GM19395 (cell line): ENCODE measurements around the gene CFAP92.

ENCODE experiments used
- ATAC-seq: cut with Tn5 transposase; IDR thresholded peaks from one replicate; pipeline ENCODE4 v1.9.1; 2021; ENCODE audit warnings: mild to moderate bottlenecking, moderate library complexity; ENCODE audit not compliant: unreplicated experiment

The CFAP92 gene

DNA sequence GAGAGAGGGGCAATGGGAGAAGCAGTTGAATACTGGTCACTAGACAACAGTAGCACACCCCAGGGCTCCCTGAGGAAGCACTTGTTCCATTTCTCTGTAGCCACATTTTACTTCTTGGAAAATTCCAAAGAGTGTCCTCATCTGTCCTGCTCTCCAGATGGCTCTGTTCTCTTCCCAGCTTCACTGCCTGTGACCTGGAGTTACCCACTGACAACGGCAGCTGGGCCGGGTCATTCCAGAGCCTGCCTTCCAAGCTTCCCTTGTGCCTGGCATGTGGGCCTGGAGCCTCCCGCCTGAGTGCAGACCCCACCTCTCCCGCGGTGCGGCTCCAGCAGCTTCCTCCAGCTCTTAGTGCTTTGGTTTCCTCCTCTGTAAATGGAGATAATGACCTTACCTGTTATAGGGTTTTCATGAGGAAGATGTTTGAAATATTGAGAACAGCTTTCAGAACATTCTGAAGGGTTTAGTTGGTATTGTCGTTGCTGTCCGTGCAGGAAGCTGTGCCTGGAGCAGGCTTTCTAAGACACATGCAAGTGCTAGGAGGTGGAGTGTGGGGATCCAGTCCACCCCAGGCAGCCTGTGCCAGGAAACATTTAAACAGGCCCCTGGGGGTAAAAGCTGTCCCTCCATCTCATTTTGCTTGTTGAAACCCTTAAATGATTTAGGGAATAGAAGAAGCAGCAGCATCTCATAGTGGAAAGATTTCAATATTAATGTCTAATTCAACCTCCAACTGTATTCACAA lies 32.0 kb upstream of the CFAP92 start:
- ATAC-seq = no peak

DNA sequence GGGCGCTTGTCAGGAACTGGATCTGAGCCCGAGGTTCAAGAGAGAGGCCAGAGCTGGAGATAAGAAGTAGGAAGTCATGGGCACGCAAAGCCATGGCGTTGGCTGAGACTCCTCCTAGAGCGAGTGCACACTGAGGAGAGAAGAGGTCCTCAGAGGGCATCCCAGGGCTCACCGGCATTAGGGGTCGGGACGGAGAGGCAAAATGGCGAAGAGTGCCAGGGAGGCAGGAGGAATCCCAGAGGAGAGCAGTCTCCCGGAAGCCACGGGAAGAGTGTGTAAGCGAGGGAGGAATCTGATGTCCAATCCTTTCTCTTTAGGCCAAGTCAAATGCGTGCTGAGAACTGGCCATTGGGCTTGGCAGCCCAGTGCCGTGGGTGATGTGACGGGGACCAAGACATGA lies 31.2 kb upstream of the CFAP92 start:
- ATAC-seq = no peak

DNA sequence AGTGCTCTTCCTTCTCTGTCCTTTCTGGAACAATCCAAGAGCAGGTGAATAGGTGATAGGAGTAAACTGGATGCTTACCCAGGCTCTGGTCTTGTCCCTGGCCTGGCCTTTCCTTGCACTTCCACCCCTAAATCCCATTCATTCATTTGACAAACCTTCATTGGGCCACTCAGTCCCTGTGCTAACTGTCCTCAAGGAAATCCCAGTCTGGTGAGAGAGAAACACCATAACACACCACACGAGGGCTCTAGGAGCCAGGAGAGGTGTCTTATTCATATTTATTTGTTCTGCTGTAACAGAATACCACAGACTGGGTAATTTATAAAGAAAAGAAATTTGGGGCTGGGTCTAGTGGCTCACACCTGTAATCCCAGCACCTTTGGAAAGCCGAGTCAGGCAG lies 30.0 kb upstream of the CFAP92 start:
- no peak for ATAC-seq

DNA sequence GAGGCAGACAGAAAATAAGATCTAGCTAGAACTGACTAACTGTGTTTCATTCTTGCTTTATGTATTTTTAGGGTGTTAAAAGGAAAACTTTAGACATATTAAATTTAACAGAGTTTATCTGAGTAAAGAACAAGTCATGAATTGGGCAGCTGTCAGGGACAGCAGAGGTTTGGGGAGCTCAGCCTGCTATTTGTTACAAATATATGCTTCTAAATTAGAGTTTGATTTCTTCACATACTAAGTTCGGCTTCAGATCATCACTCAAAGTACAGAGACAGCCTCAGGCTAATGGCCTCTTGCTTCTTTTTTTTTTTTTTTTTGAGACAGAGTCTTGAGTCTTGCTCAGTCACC lies 29.1 kb upstream of the CFAP92 start:
- no peak for ATAC-seq

DNA sequence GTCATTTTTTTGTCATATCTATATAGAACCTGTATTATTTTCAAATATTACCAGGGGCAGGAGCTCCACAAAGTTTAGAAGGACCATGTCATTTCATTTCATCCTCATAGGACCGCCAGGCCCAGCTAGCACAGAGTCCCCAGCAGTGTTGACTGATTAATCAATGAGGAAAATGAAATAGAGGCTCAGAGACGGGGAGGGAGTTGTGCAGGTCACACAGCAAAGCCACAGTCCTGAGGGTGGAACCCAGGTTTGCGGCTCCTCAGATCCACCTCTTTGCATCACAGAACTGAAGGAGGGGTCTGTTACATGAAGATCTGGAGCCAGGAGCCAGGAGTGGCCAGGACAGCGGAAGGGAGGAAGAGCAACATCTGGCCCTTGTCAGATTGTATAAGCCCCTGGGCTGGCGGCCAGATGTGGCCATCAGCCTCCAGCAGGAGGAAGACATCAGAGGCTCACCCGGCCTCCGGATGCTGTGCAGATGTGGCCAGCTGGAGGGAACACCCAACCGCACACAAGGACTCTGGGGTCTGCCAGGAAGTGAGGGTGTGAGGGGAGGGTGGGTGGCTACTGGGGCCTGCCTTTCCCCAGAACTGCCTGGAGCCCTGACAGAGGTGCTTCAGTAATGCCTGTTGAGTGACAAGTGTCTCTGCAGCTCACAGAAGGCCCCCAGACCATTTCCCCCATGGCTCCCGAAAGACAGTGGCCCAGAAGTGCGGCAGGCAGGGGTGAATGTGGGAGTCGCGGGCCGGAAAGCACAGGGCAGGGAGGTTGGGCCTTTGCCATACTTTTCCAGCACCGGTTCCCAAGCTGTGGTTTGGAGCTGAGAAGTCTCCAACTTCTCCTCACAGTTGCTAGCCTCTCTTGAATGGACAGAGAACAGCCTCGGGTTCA lies 28.5 kb upstream of the CFAP92 start:
- ATAC-seq = no peak

DNA sequence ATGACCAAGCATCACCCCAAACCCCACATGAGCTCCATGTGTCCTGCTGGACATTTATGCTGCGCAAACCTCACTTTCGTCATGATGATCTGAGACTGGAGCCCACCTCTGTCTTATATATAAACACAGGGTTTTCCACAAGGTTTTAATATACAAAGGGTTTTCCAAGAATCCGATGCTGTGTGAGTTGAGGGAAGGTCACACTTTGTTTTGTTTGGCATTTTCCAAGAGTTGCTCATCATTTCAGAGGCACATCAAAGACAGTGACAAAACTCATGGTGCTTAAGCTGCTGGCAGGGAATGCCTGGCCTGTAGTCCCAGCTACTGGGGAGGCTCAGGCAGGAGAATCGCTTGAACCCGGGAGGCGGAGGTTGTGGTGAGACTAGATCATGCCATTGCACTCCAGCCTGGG lies 27.3 kb upstream of the CFAP92 start:
- ATAC-seq = no peak

DNA sequence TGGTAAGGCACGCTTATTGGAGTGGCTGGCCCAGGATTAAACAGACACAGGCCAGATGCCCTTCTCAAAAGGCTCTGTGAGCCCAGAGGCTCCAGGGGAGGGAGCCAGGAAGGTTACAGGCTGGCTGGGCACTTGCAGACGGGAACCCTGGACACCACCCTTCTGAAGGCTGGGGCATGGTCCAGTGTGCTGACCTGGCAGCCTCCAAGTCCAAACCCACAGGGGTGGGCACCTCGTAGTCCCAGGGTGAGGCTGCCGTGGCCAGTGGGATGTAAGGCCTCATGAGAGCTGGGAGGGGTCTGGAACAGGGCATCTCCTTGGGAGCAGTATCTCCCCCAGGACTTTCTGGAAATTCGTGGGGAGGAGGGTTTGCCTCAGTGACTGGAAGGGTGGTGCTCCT lies 26.8 kb upstream of the CFAP92 start:
- no peak for ATAC-seq

DNA sequence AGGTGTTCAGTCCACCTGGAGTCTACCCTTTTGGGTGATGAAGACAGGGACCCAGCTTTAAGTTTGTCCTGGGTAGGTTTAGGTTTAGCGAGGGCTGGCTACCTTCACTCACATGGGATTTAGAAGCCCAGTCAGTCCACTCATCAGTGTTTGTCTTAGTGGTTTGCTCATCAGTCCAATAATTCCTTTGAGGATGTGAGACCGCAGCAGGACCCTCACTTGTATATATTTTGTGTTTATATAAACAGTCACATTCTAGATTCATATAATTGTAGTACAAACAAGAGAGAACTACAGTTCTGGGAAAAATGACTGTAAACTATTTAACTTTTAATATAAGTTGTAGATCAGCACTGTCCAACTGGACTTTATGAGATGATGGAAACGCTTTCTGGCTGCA lies 25.4 kb upstream of the CFAP92 start:
- ATAC-seq = no peak

DNA sequence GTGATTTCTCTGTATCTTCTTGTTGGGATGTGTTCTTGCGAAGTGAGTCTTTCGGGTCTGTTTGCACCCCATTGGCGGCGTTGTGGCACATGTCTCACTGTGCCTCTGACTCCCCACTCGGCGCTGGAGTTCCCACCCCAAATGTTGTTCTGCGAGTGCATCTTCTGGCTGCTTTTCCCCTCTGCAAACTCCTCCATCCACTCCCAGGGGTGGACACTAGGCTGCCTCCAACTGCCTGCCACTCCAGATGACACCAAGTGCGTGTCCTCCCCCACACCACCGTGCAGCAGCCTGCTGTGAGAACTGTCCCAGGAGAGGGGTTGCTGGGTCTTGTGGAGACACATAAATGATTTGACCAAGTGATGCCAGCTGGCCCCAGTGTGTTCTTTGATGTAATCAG lies 24.9 kb upstream of the CFAP92 start:
- no peak for ATAC-seq

DNA sequence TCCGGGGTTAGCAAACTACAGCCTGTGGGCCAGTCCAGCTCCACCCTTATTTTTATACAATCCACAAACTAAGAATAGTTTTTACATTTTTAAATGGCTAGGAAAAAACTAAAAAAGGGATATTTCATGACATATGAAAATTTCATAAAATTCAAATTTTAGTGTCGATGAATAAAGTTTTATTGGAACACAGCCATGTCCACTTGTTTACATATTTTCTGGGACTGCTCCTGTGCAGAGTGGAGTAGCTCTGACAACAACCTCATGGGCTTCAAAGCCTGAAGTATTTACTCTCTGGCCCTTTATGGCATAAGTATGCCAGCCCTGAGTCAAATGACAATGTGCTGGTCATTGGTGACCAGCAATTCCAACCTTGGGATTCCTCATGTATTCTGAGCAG lies 24.4 kb upstream of the CFAP92 start:
- no peak for ATAC-seq

DNA sequence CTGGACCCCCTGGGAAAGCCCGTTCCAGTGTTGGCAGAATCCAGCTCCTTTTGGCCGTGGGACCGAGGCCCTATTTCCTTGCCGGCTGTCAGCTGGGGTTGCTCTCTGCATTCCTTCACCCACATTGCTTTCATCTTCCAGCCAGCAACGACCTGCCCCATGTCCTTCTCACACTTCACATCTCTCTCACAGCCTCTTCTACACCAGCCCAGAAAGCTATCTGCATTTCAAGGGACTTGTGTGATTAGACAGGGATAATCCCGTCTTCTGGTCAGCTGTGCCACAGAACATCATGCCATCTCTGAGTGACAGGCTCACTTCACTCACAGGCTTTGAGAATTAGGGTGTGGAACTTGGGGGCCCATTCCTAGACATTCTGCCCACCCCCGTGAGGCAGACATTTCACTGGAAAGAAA lies 23.6 kb upstream of the CFAP92 start:
- ATAC-seq = no peak

DNA sequence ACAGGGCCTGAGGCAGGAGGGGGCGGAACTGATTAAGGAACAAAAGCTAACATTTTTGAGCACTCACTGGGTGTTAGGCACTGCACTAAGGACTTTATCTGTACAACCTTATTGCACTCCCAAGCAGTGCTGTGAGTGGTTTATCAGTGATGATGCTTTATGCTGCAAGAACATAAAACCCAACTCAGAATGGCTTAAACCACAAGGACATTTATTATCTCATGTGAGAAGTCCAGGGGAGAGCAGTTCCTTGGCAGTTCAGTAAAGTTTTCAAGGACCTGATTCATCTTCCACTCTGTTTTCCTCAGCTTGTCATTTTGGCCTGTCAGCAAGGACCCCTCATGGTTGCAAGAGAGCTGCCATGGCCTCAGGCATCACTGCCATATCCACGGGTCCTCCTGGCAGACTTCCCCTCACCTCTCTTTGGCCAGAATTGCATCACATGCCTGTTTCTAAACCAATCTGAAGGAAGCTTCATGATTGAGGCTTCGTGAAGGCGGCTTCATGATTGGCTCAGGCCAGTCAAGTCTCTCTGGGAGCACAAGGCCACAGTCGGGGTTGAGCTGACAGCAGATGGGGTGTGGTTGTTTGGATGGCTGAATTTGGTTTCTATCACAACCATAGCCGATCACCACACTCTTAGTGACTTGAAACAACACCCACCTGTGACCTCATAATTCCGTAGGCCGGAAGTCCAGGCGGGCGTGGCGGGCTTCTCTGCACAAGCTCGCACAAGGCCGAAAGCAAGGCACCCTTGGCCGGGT lies 23.0 kb upstream of the CFAP92 start:
- peak; percentile 64 for ATAC-seq

DNA sequence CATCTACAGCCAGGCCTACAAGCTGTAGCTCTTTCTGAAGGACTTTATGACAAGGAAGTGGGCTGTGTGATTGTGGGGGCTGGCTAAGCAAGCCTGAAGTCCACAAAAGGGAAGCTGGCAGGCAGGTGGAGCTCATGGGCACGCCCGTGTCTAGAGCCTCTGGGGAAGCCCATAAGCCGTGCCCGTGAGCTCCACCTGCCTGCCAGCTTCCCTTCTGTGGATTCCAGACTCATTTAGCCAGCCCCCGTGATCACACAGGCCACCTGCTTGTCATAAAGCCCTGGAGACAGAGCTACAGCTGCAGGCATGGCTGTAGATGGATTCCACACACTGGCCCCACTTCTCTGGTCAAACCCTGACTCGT lies 22.5 kb upstream of the CFAP92 start:
- no peak for ATAC-seq

DNA sequence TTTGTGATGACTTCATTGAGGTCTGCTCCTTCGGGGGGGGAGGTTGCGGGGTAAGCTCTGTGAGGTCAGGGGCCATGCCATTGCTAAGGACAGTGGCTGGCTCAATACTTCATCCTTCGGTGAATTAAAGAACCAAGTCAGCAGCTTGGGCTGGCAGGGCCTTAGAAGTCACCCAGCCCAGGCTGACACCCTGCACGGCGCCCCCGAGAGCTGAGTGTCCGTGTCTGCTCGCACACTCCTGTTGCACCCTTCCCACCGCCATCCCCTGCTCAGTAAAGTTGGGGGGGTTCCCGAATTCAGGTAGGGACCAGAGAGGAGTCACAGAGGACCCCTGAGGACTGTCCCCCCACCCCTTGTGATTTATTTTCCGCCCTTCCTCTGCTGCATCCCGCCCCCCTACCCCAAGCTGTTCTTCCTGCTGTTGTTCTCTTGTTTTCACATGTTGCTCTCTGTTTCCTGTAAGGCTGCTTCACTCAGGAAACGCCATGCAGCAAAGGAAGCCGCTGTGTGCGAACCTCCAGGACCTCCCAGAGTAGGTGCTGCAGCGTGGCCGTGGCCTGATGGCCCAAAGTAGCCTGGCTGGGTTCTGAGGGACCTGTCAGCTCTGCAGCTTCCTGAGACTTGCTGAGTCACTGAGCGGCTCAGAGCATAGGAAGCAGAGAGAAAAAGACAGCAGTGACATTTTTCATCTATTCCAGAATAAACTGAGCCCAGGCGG lies 21.7 kb upstream of the CFAP92 start:
- no peak for ATAC-seq

DNA sequence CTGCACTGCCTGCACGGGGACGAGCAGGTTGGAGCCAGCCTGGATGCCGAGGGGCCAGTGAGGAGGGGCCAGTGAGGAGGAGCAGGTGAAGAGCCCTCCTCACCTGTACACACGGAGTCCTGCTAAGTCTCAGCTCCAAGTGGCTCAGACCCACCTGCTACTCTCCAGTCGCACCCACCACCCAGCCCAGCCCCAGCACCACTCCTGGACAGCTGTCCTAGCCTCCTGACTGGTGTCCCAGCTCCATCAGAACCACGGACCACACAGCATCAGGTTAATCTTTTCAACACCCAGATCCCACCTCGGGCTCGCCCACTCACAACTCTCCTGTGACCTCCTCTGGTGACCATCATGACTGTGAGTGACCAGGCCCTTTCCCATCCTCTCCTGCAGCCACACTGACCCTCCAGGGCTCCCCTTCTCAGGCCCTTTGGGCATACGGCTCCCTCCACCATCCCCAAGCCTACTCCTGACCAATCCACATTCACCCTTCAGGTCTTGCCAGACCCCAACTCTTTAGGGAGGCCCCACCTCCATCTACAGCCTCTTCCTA lies 21.0 kb upstream of the CFAP92 start:
- ATAC-seq = no peak

DNA sequence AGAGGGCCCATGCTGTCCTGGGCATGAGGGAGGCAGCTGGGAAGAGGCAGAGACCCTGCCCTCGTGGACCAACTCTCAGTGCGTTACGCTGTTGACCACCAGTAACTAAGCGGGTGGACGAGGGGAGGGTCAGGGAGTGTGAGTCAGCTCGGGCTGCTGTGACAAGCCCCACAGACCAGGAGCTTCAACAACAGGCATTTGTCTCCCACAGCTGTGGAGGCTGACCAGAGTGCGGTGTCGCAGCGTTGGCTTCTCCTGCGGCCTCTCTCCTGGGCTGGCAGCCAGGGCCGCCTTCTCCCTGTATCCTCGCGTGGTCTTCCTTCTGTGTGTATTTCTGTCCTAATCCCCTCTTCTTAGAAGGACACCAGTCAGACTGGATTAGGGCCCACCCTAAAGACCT lies 20.3 kb upstream of the CFAP92 start:
- ATAC-seq = no peak

DNA sequence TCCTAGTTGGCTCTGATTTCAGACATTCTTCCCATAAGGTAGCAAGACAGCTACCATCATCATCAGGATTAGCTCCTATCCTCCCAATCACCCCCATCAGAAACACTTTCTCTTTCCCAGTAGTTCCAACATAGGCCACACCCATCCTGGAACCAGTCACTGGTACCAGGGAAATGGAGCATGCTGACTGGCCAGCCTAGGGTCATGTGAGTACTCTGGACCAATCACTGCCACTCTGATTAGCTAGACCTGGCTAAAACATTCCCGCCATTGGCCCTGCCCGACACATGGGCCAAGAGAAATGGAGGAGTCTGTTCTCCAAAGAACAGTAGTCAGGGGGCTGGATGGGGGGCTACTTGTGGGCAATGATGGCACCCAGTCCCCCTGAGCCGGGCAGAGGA lies 19.6 kb upstream of the CFAP92 start:
- ATAC-seq = no peak

DNA sequence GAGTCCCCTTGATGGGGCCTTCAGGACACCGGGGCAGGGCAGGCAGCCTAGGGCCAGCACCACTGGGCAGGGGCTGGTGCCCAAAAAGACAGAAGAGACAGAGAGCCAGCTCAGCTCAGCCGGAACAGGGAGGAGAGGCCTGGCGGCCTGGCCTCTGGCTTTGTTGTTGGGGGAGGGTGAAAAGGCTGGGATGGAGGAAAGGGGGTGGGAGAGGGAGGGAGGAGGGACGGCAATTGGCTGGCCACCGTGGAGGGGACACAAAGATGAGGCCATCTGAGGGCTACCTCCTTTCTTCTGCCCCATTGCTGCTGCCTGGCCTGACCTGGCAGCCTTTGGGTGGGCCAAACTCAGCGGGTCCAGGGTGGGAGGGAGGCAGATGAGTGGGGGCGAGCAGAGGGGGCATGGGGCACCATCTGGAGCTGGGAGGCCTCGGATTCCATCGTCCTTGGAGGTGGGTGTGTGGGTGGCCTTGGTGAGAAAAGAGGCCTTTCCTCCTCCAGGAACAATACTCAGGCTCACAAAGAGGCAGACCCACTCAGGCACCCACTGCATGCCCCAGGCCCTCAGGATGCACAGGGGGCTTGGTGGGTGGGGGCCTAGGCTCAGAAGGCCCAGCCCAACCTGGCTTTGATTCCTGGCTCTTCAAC lies 16.6 kb upstream of the CFAP92 start:
- ATAC-seq = no peak

DNA sequence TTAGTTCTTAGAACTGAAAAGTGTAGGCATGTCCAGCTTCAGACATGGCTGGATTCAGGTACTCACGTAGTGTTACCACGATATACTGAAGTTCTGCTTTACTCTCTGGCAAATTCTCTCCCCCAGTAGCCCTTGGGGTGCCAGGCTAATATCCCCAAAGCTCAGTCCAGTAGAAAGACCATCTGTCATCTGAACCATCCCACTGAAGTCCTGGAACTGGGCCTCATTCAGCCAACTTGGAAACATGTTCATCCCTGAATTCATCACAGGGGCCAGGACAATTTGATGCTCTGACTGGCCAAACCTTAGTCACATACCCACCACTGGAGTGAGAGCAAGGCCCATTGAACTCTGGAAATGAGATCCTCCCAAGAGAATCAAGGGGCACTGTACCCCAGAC lies 15.4 kb upstream of the CFAP92 start:
- ATAC-seq = no peak

DNA sequence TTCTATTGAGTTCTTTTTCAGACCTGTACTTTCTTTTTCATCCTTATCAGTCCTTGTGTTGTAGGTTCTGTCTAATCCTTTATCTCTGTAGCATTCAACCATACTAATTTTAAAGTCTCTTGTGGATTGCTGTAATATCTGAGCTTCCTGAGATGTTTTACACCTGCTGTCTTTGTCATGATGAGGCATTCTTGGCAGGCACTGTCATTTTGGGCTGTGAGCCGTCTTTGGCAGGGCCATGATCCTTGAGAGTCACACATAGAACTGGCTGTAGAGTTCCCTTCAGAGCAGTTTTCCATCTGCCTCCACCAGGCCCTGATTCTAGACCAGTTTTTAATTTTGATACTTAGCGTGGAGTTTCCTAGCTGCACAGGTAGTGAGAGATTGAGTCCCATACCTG lies 13.9 kb upstream of the CFAP92 start:
- no peak for ATAC-seq
